Suppressor macrophage (primary cell): ENCODE results near the gene HPS4.
"Not testable (repeated sequence)": the region's sequence is repeated elsewhere in the genome, so short reads cannot be mapped to it uniquely, and the experiment has no call there.

Experiments used
- DNase-seq, 4 experiments: peaks; one replicate each; pipeline ENCODE4 v3.0.0-alpha.2; 2020 to 2022

Gene HPS4

DNA sequence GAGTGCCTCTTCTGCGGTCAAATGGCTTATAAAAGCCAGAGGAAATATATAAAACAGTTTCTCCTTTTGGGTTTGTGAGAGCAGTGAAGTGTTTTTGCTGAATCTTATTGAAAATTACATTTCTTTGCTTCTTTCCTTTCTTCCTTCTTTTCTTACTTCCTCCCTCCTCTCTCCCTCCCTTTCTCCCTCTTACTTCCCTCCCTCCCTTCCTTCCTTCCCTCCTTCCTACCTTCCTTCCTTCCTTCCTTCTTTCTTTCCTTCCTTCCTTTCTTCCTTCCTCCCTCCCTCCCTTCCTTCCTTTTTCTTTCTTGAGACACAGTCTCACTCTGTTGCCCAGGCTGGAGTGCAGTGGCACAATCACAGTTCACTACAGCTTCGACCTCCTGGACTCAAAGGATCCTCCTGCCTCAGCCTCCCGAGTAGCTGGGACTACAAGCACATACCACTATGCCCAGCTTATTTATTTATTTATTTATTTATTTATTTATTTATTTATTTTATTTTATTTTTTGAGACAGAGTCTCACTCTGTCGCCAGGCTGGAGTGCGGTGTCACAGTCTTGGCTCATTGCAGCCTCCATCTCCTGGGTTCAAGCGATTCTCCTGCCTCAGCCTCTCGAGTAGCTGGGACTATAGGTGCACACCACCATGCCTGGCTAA lies 74.9 kb downstream of the HPS4 start:
- not testable (repeated sequence) for DNase-seq

DNA sequence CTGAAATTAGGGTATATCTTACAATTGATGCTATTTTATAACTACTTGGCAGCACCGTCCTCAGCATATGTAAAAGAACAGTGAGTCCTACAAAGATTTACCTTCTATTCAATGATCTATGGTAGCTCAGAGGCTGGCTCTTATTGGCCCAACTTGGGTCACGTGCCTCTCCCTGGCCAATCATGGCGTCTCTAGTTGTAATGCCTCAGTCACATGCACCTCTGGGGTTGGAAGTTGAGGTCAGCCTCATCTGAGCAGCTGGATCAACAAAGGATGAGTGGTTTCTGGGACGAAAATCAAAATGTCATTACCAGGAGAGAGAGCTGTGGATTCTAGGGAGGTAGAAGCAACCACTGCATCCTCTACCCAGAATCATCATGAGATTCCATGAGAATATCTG lies 77.5 kb downstream of the HPS4 start:
- peak in 1 of 4 experiments; percentile 17 for DNase-seq

DNA sequence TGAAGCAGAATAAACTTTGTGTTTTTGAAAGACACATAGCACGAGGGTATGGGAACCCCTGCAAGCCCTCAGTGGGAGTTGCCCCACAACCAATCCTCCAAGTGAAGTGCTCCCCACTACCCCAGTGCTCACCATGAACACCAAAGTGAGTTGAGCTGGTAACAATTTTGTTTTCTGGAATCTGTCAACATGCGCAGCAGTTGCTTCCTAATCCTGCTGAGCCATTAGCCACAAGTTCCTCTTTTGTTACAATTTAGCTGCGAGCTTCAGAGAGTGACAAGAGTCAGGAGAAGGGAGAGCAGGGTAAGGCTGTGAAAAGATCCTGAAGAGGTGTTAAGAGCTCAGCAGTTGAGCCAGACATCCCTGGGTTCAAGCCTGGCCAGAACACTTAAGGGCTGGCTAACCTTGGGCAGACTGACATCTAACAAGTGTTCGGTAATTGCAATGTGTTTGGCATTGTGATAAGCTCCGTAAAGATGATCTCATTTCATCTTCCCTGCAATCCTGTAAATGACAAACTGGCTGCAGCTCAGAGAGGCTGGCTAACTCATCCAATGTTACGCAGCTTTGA lies 78.6 kb downstream of the HPS4 start:
- peak; percentile 63 to 83 (median 74) for DNase-seq

DNA sequence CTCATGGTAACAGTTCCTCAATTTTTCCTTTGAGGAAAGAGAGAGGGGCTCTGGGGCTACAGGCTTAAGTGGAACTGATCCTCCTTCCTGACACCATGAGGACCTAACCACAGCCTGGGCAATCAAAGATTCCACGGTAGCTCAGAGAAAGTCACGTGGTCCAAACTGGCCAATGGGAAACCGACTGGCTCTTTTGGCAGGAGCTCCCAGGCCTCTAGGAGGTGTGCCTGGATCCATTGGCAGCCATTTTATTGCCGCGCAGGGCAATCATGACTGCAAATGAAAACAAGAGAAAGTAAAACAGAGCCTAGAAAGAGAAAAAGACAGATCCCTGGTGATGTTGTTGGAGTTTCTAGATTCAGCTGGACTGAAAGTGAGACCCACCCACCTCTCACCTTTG lies 81.9 kb downstream of the HPS4 start:
- DNase-seq, result no peak
